HK-2 (cell line): ENCODE results near the gene DDX10.
"Not testable (repeated sequence)": the region's sequence is repeated elsewhere in the genome, so short reads cannot be mapped to it uniquely, and the experiment has no call there.

Source experiments
- DNase-seq: peaks from one replicate; pipeline ENCODE4 v3.0.0-alpha.2; 2018; ENCODE audit not compliant: unreplicated experiment

DDX10 gene

GRCh38 chr11:108774037-108774730 lies 109.3 kb downstream of the DDX10 start:
- no peak for DNase-seq

GRCh38 chr11:108775324-108775723 lies 110.5 kb downstream of the DDX10 start:
- DNase-seq: no peak

DNA sequence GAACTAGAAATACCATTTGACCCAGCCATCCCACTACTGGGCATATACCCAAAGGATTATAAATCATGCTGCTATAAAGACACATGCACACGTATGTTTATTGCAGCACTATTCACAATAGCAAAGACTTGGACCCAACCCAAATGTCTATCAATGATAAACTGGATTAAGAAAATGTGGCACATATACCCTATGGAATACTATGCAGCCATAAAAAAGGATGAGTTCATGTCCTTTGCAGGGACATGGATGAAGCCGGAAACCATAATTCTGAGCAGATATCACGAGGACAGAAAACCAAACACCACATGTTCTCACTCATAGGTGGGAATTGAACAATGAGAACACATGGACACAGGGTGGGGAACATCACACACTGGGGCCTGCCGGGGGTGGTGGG lies 114.3 kb downstream of the DDX10 start:
- DNase-seq: not testable (repeated sequence)

- no peak for DNase-seq
Measured at GRCh38 chr11:108780119-108780518, 115.2 kb downstream of the DDX10 start.

GRCh38 chr11:108781946-108782345 lies 117.1 kb downstream of the DDX10 start:
- no peak for DNase-seq

DNA sequence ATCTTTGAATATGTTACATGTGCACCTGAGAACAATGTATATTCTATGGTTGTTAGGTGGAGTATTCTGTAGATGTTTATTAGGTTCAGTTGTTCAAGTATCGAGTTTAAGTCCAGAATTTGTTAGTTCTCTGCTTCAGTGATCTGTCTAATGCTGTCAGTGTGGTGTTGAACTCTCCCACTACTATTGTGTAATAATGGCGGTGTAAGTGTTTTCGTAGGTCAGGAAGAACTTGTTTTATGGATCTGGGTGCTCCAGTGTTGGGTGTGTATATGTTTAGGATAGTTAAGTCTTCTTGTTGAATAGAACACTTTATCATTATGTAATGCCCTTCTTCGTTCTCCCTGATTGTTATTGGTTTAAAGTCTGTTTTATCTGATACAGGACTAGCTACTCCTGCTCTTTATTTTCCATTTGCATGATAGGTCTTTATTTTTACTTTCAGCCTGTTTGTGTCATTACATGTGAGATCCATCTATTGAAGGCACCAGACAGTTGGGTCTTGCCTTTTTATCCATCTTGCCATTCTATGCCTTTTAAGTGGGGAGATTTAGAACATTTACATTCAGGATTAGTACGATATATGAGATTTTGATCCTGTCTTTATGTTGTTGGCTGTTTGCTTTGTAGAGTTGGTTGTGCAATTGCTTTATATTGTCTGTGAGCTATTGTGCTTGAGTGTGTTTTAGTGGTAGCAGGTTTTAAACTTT lies 121.6 kb downstream of the DDX10 start:
- no peak for DNase-seq

- no peak for DNase-seq
Measured at GRCh38 chr11:108787105-108787504, 122.2 kb downstream of the DDX10 start.

GRCh38 chr11:108788565-108789199 lies 123.8 kb downstream of the DDX10 start:
- no peak for DNase-seq

DNA sequence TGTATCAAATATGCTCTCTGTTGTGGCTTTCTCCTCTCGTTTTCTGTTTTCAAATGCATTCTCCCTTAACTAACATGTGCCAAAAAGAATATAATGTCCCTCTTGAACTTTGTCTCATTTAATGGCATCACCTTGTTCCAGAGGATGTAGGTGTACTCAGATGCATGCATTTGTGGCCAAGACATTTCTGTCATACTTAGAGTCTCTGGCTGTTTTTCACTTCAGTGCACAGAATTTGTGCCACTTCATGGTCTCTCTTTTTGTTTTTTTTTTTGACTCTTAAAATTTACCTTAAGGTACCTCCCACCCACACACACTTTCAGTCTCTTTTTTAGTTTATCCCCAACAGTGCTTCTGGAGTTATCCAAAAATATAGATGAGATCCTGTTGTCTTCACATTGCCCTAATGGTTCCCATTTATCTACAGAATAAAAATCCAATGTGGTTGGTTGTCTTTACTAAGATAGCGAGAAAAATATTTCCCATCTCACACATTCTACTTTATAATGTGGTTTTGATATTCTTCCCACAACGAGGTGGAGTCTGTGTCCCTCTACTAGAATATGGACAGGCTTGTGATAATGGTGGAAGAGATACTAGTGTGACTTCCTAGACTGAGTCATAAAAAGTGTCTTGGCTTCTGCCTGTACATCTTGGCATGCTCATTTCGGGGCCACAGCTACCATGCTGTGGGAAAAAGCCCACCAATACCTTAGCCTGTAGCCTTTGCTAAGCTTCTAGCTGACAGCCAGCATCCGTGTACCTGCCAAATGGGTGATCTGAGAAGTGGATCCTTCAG lies 125.8 kb downstream of the DDX10 start:
- no peak for DNase-seq

- DNase-seq: no peak
Measured at GRCh38 chr11:108793138-108793537, 128.3 kb downstream of the DDX10 start.

GRCh38 chr11:108793611-108794010 lies 128.7 kb downstream of the DDX10 start:
- no peak for DNase-seq

GRCh38 chr11:108796551-108796950 lies 131.7 kb downstream of the DDX10 start:
- DNase-seq: no peak

- no peak for DNase-seq
Measured at GRCh38 chr11:108797578-108798100, 132.8 kb downstream of the DDX10 start.

DNA sequence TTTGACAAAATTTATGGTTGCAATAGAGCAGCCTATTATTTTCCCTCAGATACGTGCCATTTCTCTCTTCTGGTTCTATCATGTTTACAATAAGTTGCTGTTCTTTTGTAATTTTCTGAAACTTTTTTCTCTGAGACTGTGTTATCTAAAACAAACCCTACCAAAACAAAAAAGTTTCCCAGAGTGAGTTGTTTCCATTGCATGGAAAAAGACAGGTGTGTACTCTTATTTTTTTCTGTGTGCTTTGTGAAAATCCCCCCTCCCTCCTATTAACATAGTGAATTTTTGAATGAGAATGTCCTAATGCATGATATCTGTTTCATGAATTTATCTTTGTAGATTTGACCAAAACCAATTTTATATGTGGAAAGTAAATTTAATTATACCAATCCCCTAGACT lies 137.6 kb downstream of the DDX10 start:
- DNase-seq: no peak

DNA sequence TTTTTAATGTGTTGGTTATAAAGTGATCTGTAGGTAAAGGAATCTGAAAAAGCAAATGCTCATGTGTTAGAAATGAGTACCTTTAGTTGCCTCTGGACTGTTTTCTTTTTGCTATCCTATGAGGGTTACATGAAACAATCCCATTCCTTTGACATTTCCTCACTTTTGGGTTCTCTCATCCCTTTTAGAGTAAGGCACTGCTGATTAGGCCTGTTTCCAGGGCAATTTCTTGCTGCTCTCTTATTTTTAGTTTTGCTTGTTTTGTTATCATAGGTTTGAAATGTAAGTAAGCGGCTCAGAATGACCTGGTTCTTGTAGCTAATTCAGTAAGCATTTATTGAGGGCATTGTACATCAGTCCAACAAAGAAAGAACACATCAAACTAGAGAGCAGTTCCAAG lies 138.9 kb downstream of the DDX10 start:
- DNase-seq: no peak

- DNase-seq: no peak
Measured at GRCh38 chr11:108804511-108804910, 139.6 kb downstream of the DDX10 start.

- no peak for DNase-seq
Measured at GRCh38 chr11:108805030-108805429, 140.2 kb downstream of the DDX10 start.

- no peak for DNase-seq
Measured at GRCh38 chr11:108807262-108807661, 142.4 kb downstream of the DDX10 start.

DNA sequence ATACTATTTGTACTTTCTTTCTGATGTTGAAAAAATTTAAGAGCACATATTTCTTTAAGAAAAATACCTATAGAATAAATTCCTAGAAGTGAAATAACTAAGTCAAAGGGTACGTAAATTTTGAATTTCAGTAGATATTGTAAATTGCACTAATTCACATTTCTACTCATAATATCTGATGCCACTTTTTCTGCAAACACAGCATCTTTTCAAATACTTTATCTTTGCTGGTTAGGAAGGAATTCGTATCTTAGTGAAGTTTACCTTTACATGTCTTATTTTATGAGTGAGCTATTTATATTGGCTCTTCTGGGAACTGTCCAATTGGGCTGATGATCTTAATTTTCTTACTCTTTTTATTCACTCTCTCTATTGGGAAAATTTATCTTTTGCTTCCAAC lies 148.2 kb downstream of the DDX10 start:
- DNase-seq: no peak

DNA sequence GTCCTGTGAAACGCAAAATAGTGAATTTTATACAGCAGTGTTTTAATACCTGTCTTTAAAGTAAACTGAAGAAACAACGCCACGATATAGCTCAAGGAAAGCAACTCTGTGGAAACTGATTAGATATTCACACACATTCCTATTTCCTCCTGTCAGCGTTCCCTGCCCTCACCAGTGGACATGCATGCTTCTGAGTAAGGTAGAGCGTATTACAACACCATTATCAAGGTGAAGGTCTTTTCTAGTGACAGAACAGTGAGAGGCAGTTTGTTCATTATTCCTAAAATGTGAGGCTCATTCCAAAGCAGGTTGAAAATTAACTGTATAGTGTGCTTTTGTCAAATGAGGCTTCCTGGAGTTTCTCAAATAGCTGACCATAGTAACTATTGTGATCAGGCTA lies 153.1 kb downstream of the DDX10 start:
- no peak for DNase-seq

- no peak for DNase-seq
Measured at GRCh38 chr11:108818971-108819370, 154.1 kb downstream of the DDX10 start.

GRCh38 chr11:108819957-108820356 lies 155.1 kb downstream of the DDX10 start:
- no peak for DNase-seq
